ENCODE results near the gene SPRED2.

DNA sequence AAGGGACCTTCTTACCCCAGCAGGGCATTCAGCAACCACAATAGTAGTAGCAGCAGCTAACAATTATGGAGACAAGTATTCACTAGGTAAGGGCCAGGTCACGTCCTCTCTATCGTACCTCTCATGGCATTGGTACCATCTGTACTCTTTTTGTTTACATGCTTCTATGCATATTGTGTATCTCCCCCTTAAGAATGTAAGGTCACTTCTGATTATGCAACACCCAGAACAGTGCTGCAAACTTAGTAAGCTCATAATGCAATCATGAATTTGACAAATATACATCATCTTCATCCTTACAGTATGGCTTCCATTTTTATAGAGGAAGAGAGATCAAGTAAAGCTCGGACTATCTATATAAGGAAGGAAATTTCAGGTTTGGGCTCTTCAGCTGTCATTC lies 46.1 kb downstream of the SPRED2 start:
- TF ChIP-seq, protein P1, sequence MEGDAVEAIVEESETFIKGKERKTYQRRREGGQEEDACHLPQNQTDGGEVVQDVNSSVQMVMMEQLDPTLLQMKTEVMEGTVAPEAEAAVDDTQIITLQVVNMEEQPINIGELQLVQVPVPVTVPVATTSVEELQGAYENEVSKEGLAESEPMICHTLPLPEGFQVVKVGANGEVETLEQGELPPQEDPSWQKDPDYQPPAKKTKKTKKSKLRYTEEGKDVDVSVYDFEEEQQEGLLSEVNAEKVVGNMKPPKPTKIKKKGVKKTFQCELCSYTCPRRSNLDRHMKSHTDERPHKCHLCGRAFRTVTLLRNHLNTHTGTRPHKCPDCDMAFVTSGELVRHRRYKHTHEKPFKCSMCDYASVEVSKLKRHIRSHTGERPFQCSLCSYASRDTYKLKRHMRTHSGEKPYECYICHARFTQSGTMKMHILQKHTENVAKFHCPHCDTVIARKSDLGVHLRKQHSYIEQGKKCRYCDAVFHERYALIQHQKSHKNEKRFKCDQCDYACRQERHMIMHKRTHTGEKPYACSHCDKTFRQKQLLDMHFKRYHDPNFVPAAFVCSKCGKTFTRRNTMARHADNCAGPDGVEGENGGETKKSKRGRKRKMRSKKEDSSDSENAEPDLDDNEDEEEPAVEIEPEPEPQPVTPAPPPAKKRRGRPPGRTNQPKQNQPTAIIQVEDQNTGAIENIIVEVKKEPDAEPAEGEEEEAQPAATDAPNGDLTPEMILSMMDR (IDR thresholded peaks at IDR 0.05): no peak
- TF ChIP-seq POLR2AphosphoS5 (IDR thresholded peaks at IDR 0.05): no peak
